Measurements from ENCODE around the gene MVB12A. TPM values are rescaled to one million over a fixed set of nuclear protein-coding genes. Genes with fewer than 3 reads are reported as not detected.

The MVB12A gene
- total RNA-seq, 4 donors from 2014 or later: 30.8 to 44.7 (median 37.7) TPM

DNA sequence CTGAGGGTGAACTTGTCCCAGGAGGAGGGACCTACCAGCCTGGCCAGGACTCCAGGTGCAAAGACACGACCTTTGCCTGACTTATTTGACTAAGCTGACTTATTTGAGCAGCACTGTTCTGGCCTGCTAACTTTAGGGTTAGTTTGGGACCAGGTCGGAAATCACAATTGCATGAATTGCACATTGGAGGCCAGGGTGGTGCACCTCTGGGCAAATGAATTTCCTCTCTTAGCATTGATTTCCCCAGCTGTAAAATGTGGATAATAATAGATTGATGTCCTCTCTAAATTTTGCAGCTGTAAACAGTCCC, 13.0 kb upstream of the MVB12A start:
- Histone ChIP-seq H3K9me3 (no peaks in the 10 kb centered on the region), H3K4me3 (peak overlapping the region in 1 of 2 donors; percentile 49), H3K36me3 (peaks cover 0 to 5% of the 10 kb centered on the region in 2 donors), H3K27me3 (peaks cover 15% of the 10 kb centered on the region), H3K27ac (peak overlapping the region in 3 of 4 donors; percentile 72 to 78 (median 72)), H3K4me1 (peaks cover 0 to 38% (median 0%) of the 10 kb centered on the region in 3 donors)
- 40% methylated on average over 2 of the region's 2 CpGs; no CpG with 5 or more reads in 1 of the 2 donors for WGBS, 2 donors (ENCODE audit: low coverage in 1 of 2)
- no peak for ATAC-seq
- no peak for TF ChIP-seq EP300 (IDR thresholded peaks at IDR 0.05)
- TF ChIP-seq, protein P1, sequence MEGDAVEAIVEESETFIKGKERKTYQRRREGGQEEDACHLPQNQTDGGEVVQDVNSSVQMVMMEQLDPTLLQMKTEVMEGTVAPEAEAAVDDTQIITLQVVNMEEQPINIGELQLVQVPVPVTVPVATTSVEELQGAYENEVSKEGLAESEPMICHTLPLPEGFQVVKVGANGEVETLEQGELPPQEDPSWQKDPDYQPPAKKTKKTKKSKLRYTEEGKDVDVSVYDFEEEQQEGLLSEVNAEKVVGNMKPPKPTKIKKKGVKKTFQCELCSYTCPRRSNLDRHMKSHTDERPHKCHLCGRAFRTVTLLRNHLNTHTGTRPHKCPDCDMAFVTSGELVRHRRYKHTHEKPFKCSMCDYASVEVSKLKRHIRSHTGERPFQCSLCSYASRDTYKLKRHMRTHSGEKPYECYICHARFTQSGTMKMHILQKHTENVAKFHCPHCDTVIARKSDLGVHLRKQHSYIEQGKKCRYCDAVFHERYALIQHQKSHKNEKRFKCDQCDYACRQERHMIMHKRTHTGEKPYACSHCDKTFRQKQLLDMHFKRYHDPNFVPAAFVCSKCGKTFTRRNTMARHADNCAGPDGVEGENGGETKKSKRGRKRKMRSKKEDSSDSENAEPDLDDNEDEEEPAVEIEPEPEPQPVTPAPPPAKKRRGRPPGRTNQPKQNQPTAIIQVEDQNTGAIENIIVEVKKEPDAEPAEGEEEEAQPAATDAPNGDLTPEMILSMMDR (IDR thresholded peaks at IDR 0.05): no peak
- TF ChIP-seq POLR2AphosphoS5 (IDR thresholded peaks at IDR 0.05): no peak
- no peak for TF ChIP-seq POLR2A (IDR thresholded peaks at IDR 0.05)

DNA sequence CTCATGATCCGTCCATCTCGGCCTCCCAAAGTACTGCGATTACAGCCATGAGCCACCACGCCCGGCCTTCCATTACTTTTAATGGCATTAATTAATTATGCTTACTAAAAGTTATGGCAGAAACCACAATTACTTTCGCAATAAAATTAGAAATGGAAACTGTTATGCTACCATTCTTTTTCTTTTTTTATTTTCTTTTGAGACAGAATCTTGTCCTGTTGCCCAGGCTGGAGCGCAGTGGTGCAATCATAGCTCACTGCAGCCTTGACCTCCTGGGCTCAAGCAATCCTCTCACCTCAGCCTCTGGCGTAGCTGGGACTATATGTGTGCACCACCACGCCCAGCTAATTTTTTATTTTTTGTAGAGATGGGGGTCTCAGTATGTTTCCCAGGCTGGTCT, 9.9 kb upstream of the MVB12A start:
- no peaks in the 10 kb centered on the region for H3K9me3 ChIP-seq
- no peak overlapping the region for H3K27ac ChIP-seq
- H3K27me3 ChIP-seq: peaks cover 10% of the 10 kb centered on the region
- no peak for ATAC-seq
- no peak overlapping the region for H3K4me3 ChIP-seq
- 58 to 79% methylated on average over 8 to 9 of the region's 9 CpGs for WGBS, 2 donors (ENCODE audit: low coverage in 1 of 2)
- no peaks in the 10 kb centered on the region for H3K36me3 ChIP-seq
- no peak for TF ChIP-seq EP300 (IDR thresholded peaks at IDR 0.05)
- no peak for TF ChIP-seq POLR2A (IDR thresholded peaks at IDR 0.05)
- TF ChIP-seq POLR2AphosphoS5 (IDR thresholded peaks at IDR 0.05): peak; percentile 45
- TF ChIP-seq, protein P1 (IDR thresholded peaks at IDR 0.05): no peak
- peaks cover 0 to 39% (median 0%) of the 10 kb centered on the region in 3 donors for H3K4me1 ChIP-seq

DNA sequence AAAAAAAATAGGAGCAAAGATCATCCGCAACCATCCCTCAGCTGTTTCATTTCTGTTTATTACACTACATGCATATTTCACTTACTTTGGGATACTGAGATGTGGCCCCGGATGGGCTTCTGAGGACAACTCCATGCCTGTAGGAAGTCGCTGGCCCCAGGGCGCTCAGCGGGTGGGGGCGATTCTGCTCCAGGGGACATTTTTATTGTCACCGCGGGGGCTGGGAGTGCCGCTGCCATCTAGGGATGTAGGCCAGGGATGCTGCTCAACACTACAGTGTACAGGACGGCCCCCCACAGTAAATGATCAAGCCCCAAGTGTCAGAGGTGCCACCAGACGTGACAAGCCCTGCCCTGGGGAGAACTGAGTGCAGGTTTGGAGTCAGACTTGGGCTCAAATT, 8.0 kb upstream of the MVB12A start:
- Histone ChIP-seq H3K4me1 (peaks cover 0 to 24% (median 0%) of the 10 kb centered on the region in 3 donors), H3K27ac (no peak overlapping the region), H3K9me3 (no peaks in the 10 kb centered on the region), H3K36me3 (no peaks in the 10 kb centered on the region), H3K27me3 (peaks cover 14% of the 10 kb centered on the region), H3K4me3 (no peak overlapping the region)
- TF ChIP-seq EP300 (IDR thresholded peaks at IDR 0.05) (no peak), POLR2A (IDR thresholded peaks at IDR 0.05) (no peak), POLR2AphosphoS5 (IDR thresholded peaks at IDR 0.05) (no peak)
- TF ChIP-seq, protein P1 (IDR thresholded peaks at IDR 0.05): no peak
- no peak for ATAC-seq
- WGBS, 2 donors (ENCODE audit: low coverage in 1 of 2): 75 to 80% methylated on average over 3 to 10 of the region's 11 CpGs

DNA sequence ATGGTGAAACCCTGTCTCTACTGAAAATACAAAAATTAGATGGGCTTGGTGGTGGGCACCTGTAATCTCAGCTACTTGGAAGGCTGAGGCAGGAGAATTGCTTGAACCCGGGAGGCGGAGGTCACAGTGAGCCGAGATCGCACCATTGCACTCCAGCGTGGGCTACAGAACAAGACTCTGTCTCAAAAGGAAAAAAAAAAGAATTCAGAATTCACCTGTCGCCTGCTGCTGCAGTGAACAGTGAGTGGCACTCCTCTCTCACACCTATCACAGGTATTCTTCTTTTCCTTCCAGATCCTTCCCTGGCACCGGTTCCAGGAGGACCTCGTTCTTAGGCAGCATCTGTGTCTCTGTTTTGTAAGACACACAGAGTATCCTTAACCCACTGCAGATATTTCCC, 5.8 kb upstream of the MVB12A start:
- peaks cover 16% of the 10 kb centered on the region for H3K27me3 ChIP-seq
- no peak for ATAC-seq
- WGBS, 2 donors (ENCODE audit: low coverage in 1 of 2): 83 to 84% methylated on average over 8 of the region's 8 CpGs
- H3K9me3 ChIP-seq: no peaks in the 10 kb centered on the region
- no peak overlapping the region for H3K27ac ChIP-seq
- TF ChIP-seq POLR2AphosphoS5 (IDR thresholded peaks at IDR 0.05) (no peak), EP300 (IDR thresholded peaks at IDR 0.05) (no peak), POLR2A (IDR thresholded peaks at IDR 0.05) (no peak)
- TF ChIP-seq, protein P1 (IDR thresholded peaks at IDR 0.05): no peak
- peaks cover 0 to 26% (median 0%) of the 10 kb centered on the region in 3 donors for H3K4me1 ChIP-seq
- H3K4me3 ChIP-seq: no peak overlapping the region
- H3K36me3 ChIP-seq: no peaks in the 10 kb centered on the region

DNA sequence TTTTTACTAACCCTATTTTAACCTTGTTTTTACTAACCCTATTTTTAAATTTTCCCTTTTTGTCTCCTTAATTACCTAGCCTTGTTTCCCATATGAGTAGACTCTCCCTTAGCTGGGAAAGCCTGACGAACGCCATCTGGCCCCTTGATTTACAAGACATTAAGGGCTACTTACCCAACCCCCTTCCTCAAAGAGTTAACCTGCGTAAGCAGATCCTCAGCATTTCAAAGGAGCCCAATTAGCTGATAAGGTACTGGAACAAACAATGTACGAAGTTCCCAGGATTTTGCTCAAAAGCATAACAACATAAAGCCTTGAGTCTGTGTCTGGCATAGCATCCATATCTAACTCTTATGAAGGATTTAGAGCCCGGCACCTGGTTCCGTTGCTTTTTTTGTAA, 4.7 kb upstream of the MVB12A start:
- ATAC-seq: no peak
- H3K4me1 ChIP-seq: peaks cover 0 to 32% (median 0%) of the 10 kb centered on the region in 3 donors
- TF ChIP-seq, protein P1 (IDR thresholded peaks at IDR 0.05): no peak
- H3K27me3 ChIP-seq: peaks cover 16% of the 10 kb centered on the region
- H3K4me3 ChIP-seq: no peak overlapping the region
- H3K9me3 ChIP-seq: no peaks in the 10 kb centered on the region
- no peaks in the 10 kb centered on the region for H3K36me3 ChIP-seq
- 30 to 64% methylated on average over 3 to 6 of the region's 6 CpGs for WGBS, 2 donors (ENCODE audit: low coverage in 1 of 2)
- no peak overlapping the region for H3K27ac ChIP-seq
